GM19351 (cell line): ENCODE data around the gene CRYGS.

Experiments used
- ATAC-seq: cut with Tn5 transposase; IDR thresholded peaks from one replicate; pipeline ENCODE4 v1.9.1; 2021; ENCODE audit warnings: mild to moderate bottlenecking, moderate library complexity; ENCODE audit not compliant: unreplicated experiment

Gene CRYGS

DNA sequence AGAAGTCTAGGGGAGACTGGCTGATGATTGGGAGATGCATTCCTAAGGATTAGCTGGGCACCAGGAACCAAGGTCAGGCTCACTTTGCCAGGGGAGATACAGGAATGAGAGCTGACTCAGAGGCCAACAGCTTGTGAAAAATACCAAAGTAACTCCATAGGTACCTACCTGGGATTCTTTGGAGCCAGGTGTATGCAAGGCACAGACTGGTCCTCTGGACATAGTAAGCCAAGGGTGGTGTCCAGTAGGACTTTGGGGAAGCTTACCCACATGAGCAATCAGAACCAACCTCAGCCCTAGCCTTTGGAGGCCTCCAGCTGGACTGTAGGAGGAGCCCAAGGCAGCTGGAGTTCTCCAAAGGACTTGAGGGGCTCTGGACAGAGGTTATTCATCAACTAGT lies 47.5 kb downstream of the CRYGS start:
- no peak for ATAC-seq

DNA sequence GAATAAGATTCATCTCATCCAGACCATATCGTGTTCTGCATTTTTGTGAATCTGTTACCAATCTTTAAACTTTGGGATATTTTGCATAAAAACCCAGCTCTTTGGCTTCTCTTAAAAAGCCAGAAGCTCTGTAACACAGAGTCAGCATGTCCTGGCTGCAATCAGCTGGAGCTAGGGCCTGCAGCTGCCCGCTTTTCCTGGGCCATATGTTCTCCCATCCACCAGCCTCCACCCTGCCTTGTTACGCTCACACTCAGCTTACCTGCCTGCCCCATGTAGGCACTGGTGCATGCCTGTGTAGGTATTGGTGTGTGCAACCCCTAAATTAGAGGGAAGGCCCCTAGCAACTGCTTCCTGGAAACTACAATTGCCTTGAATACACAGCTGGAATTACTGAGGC lies 48.2 kb downstream of the CRYGS start:
- no peak for ATAC-seq

DNA sequence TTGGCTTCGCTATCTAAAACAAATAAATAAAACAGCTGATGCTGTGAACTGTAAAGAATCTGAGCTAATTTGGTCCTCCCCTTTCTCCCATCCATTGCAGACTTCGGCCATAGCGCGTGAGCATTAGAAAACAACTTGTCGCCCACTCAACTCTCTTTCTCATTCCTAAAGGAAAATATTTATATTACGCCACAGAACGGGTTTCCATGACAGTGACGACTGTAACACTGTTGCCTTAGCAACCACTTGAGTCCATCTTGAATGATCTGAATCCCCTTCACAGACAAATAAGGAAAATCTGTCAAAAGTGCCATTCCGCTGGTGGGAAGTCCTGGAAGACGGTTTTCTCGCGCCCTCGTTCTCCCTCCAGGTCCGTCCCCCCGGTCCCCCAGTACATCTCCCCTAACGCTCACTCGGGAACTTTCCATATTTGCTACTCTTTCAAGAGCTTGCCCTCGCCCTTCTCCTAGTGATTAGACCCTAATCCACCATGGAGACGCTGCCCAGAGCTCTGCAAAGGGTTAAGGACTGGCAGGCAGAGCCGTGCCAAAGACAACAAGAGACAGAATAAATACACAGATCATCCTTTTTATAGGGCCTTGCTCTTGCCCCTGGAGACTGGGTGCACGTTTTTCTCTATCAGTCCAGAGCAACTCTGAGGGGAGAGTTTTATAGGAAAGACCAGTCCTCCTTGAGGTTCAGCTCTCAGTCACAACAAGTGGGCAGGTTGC lies 50.5 kb downstream of the CRYGS start:
- ATAC-seq: no peak

GRCh38 chr3:186492385-186492984 lies 51.7 kb downstream of the CRYGS start:
- no peak for ATAC-seq

GRCh38 chr3:186489507-186489906 lies 54.7 kb downstream of the CRYGS start:
- ATAC-seq: no peak
